RWPE1 (cell line): ENCODE results near the gene BMP7.

Source experiments
- CTCF ChIA-PET: fragments of 350-600 bp; sonication (Branson Sonifier 250); formaldehyde crosslinking; extraction: SDS; loops from one replicate; lab custom pipeline; 2021; lab: Yijun Ruan, JAX
- POLR2A ChIA-PET: fragments of 400-600 bp; formaldehyde crosslinking; extraction: SDS; loops from one replicate; lab custom pipeline; 2020; ENCODE audit warnings: antibody characterized with exemption; ENCODE audit not compliant: low non-redundant PET; lab: Yijun Ruan, JAX
- DNase-seq: peaks from one replicate; pipeline ENCODE4 v3.0.0; 2012; ENCODE audit warnings: low spot score
- H3K27ac ChIP-seq: fragments of 450-650 bp; 2 replicates; pipeline ENCODE4 v1.5.1; 2017
- CTCF ChIP-seq: fragments of 450-650 bp; conservative IDR thresholded peaks from 2 replicates; pipeline ENCODE4 v1.5.1; 2017; ENCODE audit warnings: low read depth, mild to moderate bottlenecking

BMP7 gene

GRCh38 chr20:57249772-57250171 is 16.7 kb downstream of the BMP7 start:
- DNase-seq = no peak
- ChIA-PET POLR2A (no interaction called here), CTCF (interaction anchor here (0.7 kb wide), 1 partner anchor 71 kb away, joined by 4 read pairs; no protein-coding TSS in a partner anchor)
- no peak overlapping the region for H3K27ac ChIP-seq
- no peak for TF ChIP-seq CTCF

DNA sequence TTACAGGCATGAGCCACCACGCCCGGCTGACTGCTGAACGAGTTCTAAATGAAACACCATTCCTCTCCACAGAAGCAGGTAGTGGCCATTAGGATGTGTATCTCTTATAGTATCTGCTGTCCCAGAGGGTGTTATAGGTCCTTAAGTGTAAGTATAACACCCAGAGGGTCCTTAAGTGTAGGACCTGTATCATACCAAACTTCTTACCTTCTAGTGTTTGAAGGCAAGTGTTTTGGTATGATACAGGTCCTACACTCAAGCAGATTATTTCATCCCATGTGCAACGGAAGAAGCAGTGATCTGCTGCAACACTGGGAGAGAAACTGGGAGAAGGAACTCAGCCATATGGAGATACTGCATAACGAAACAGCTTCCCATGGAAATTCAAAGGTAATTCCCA is 17.4 kb downstream of the BMP7 start:
- no peak overlapping the region for H3K27ac ChIP-seq
- CTCF ChIA-PET = interaction anchor here (0.6 to 1.1 kb wide), 2 partner anchors 11 to 159 kb away, joined by 3 read pairs; no protein-coding TSS in a partner anchor
- POLR2A ChIA-PET = no interaction called here
- DNase-seq = no peak
- no peak for TF ChIP-seq CTCF

- ChIA-PET POLR2A (no interaction called here), CTCF (interaction anchor here (0.6 to 1.1 kb wide), 4 partner anchors 9 to 158 kb away, joined by 3 read pairs; no protein-coding TSS in a partner anchor)
- H3K27ac ChIP-seq = no peak overlapping the region
- no peak for TF ChIP-seq CTCF
- DNase-seq = no peak
Observed at GRCh38 chr20:57248132-57248797, 18.2 kb downstream of the BMP7 start.

DNA sequence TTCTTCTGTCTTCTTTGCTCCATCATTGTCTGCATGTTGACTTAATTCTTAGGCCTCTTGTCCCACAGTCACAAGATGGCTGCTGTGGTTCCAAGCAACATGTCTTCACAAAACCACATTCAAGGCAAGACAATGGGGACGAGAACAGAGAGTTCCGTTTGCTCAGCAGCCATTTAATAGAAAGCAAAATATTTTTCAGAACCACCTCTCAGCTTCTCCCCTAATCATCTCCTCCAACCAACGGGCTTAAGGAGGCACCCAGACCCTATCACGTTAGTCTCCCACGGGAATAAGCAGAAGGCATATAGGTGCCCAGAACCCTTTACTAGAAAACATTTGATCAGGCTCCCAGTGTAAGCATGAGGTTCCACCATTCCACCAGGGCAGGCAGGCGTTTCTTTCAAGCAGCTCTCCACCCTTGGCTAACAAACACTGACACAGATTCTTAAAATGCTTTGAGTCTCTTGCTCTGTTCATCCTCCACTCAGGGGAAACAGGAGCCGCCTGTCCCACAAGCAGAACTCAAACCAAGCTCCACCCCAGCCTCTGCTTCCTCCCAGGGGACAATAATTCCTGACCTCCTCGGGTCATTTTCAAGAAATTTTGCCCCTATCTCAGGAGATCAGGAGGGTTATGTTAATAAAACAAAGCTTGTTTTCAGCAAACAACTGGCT is 19.0 kb downstream of the BMP7 start:
- DNase-seq = no peak
- TF ChIP-seq CTCF = no peak
- CTCF ChIA-PET = interaction anchor here (0.6 kb wide), 1 partner anchor 13 kb away, joined by 3 read pairs; no protein-coding TSS in a partner anchor
- H3K27ac ChIP-seq = no peak overlapping the region
- POLR2A ChIA-PET = no interaction called here

DNA sequence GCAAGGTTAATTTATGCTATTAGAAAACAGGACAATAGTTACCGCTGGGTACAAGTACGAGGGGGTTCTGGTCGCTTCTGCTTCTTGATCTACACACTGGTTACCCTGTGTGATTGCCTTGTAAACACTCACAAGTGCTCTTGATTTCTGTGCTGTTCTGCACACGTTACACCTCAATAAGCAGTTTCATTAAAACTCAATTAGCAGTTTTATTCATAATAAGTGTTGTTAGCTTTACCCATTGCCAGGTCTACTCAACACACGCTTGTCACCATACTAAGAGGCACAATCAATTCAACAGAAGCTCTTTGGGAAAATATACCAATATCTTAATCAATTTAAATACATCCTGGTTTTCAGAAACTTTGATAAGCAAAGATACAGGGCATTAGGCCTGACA is 20.4 kb downstream of the BMP7 start:
- ChIA-PET POLR2A (no interaction called here), CTCF (interaction anchor here (0.7 to 1.6 kb wide), 2 partner anchors 87 to 154 kb away, joined by 3 to 5 read pairs; no protein-coding TSS in a partner anchor)
- no peak overlapping the region for H3K27ac ChIP-seq
- no peak for DNase-seq
- no peak for TF ChIP-seq CTCF

- no peak for DNase-seq
- H3K27ac ChIP-seq = peak overlapping the region; percentile 80
- POLR2A ChIA-PET = interaction anchor here (0.5 kb wide), 1 partner anchor 108 kb away, joined by 3 read pairs; no protein-coding TSS in a partner anchor
- CTCF ChIA-PET = interaction anchor here (0.6 to 1.6 kb wide), 6 partner anchors 59 to 851 kb away, joined by 3 to 5 read pairs (median 3); no protein-coding TSS in a partner anchor
- TF ChIP-seq CTCF = no peak
Observed at GRCh38 chr20:57244627-57245214, 21.7 kb downstream of the BMP7 start.
